Posterior vena cava (tissue), 2 donors: ENCODE measurements around the gene CERS2. TPM values are rescaled to one million over a fixed set of nuclear protein-coding genes. Genes with fewer than 3 reads are reported as not detected.
"Not testable (repeated sequence)": the region's sequence is repeated elsewhere in the genome, so short reads cannot be mapped to it uniquely, and the experiment has no call there.

Source experiments
- DNase-seq: peaks from one replicate; pipeline ENCODE4 v3.0.0-alpha.2; 2020; ENCODE audit warnings: low spot score
- intact Hi-C, 2 donors: fragments of 100-400 bp; cut with DNase I; formaldehyde crosslinking; loops; one replicate each; pipeline versions ENCODE4 v1.14.1 to v1.14.2; 2022 to 2023
- total RNA-seq, 2 donors: library from RNA; stranded (reverse); fragmentation: NEBNext Ultra II Directional; extraction: Animal tissue kit (Norgen Biotek cat#: 25700); gene quantifications; one replicate each; pipeline ENCODE4 v1.2.1, GENCODE V29; 2021
- donor health status: DM: yes; HTN: yes; CAD: no.
- donor health status: DM: yes; HTN: yes; CAD: no.

Gene CERS2
- total RNA-seq, 2 donors from 2014 or later = 112 to 133 TPM

DNA sequence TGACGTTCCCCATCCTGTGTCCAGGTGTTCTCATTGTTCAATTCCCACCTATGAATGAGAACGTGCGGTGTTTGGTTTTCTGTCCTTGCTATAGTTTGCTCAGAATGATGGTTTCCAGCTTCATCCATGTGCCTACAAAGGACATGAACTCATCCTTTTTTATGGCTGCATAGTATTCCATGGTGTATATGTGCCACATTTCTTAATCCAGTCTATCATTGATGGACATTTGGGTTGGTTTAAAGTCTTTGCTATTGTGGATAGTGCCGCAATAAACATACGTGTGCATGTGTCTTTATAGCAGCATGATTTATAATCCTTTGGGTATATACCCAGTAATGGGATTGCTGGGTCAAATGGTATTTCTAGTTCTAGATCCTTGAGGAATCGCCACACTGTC is 45.9 kb downstream of the CERS2 start:
- DNase-seq, intact Hi-C loops: not testable (repeated sequence)

- intact Hi-C loops = no loop called here
- no peak for DNase-seq
Observed at GRCh38 chr1:150928286-150928685, 46.3 kb downstream of the CERS2 start.

DNA sequence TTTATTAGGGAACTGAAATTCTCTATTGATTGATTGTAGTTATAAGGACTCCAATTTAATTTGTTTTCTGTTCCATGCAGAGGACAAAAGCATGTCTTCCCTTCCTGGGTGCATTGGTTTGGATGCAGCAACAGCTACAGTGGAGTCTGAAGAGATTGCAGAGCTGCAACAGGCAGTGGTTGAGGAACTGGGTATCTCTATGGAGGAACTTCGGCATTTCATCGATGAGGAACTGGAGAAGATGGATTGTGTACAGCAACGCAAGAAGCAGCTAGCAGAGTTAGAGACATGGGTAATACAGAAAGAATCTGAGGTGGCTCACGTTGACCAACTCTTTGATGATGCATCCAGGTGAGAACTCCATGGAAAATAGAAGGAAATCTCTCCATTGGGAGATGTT is 47.0 kb downstream of the CERS2 start:
- intact Hi-C loops = no loop called here
- no peak for DNase-seq

GRCh38 chr1:150926097-150926741 is 48.4 kb downstream of the CERS2 start, which contains the start of gene SETDB1:
TSS of gene SETDB1 (plus strand) at chr1:150926363. CDS start at chr1:150927715, 1,352 bp downstream.
- intact Hi-C loops = no loop called here
- DNase-seq = peak; percentile 98

DNA sequence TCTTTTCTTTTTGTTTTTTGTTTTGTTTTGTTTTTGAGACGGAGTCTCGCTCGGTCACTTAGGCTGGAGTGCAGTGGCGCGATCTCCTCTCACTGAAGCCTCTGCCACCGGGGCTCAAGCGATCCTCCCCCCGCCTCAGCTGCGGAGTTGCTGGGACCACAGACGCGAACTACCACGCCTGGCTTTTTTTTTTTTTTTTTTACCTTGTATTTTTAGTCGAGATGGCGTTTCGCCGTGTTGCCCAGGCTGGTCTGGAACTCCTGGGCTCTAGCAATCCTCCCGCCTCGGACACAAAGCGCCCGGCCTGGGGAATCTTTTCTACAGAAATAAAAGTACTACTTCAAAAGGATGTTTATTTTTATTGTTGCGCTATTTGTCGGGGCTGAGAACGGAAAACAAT is 49.6 kb downstream of the CERS2 start:
- DNase-seq = no peak
- intact Hi-C loops = no loop called here

GRCh38 chr1:150922519-150922975 is 52.1 kb downstream of the CERS2 start:
- intact Hi-C loops = no loop called here
- DNase-seq = no peak

DNA sequence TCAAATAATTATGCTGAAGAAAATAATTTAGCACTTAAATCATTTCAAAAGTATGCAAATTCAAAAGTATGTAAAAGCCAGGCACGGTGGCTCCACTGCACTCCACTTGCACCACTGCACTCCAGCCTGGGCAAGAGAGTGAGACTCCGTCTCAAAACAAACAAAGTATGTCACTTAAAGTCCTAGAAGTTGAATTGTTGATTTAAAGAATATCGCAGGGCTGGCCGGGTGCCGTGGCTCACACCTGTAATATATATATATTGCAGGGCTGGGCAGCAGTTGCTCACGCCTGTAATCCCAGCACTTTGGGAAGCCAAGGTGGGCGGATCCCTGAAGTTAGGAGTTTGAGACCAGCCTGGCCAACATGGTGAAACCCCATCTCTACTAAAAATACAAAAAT is 57.2 kb downstream of the CERS2 start:
- DNase-seq = no peak
- intact Hi-C loops = no loop called here

Other genes starting within 250 kb of the CERS2 start
- 10 to 100 TPM; 50.2 to 89.2 TPM for gene CTSS, start 209.1 kb downstream of the CERS2 start, total RNA-seq
- gene CTSK, start 166.6 kb downstream of the CERS2 start, total RNA-seq = 100 to 1,000 TPM; 136 to 183 TPM
- gene ARNT, start 98.2 kb downstream of the CERS2 start, total RNA-seq = 10 to 100 TPM; 47.3 to 51.2 TPM
- gene CTXND2, start 87.7 kb downstream of the CERS2 start, total RNA-seq = not detected
- gene SETDB1, start 48.5 kb downstream of the CERS2 start, total RNA-seq = 10 to 100 TPM; 26.4 to 26.8 TPM
- under 1 TPM in 1 of 2 donors, not detected in 1; 0.19 TPM for gene ANXA9, start 7.5 kb upstream of the CERS2 start, total RNA-seq
- 10 to 100 TPM; 17.3 to 17.8 TPM for gene MINDY1, start 32.1 kb upstream of the CERS2 start, total RNA-seq
- 10 to 100 TPM; 15.5 to 17.4 TPM for gene PRUNE1, start 33.6 kb upstream of the CERS2 start, total RNA-seq
- gene BNIPL, start 61.8 kb upstream of the CERS2 start, total RNA-seq = under 1 TPM; 0.33 to 0.93 TPM
- gene C1orf56, start 72.9 kb upstream of the CERS2 start, total RNA-seq = 1 to 10 TPM; 3.3 to 4.6 TPM
- gene CDC42SE1, start 84.8 kb upstream of the CERS2 start, total RNA-seq = 10 to 100 TPM; 65.7 to 68.2 TPM
- gene MLLT11, start 85.6 kb upstream of the CERS2 start, total RNA-seq = 1 to 10 TPM; 2.0 to 3.2 TPM
- gene GABPB2, start 95.9 kb upstream of the CERS2 start, total RNA-seq = 10 to 100 TPM; 14.6 to 18.2 TPM
- 10 to 100 TPM in 1 of 2 donors, 1 to 10 TPM in 1; 6.9 to 10.1 TPM for gene SEMA6C, start 171.8 kb upstream of the CERS2 start, total RNA-seq
- 1 to 10 TPM; 3.0 to 4.2 TPM for gene TNFAIP8L2, start 181.8 kb upstream of the CERS2 start, total RNA-seq
- gene LYSMD1, start 191.1 kb upstream of the CERS2 start, total RNA-seq = 1 to 10 TPM; 6.6 to 7.0 TPM
- gene SCNM1, start 191.3 kb upstream of the CERS2 start, total RNA-seq = 10 to 100 TPM; 26.5 to 27.0 TPM
- under 1 TPM in 1 of 2 donors, not detected in 1; 0.88 TPM for gene TMOD4, start 201.1 kb upstream of the CERS2 start, total RNA-seq
- gene VPS72, start 215.4 kb upstream of the CERS2 start, total RNA-seq = 10 to 100 TPM; 28.4 to 38.5 TPM
- gene PIP5K1A, start 223.7 kb upstream of the CERS2 start, total RNA-seq = 10 to 100 TPM; 39.1 to 41.9 TPM